ENCODE measurements around the gene ADAM20. TPM values are rescaled to one million over a fixed set of nuclear protein-coding genes. Genes with fewer than 3 reads are reported as not detected.
"Not testable (repeated sequence)": the region's sequence is repeated elsewhere in the genome, so short reads cannot be mapped to it uniquely, and the experiment has no call there.

Gene ADAM20
- total RNA-seq = under 1 TPM; 0.08 to 0.15 TPM

GRCh38 chr14:70534904-70535303, at the start of gene ADAM20:
Gene ADAM20 (minus strand): TSS chr14:70535004. CDS start chr14:70524757, 10,247 bp downstream.
- ChIA-PET POLR2A (no interaction called here), CTCF (interaction anchor here (0.6 kb wide), 1 partner anchor 951 kb away, joined by 3 read pairs; no protein-coding TSS in a partner anchor)

GRCh38 chr14:70576891-70577290, 42.1 kb upstream of the ADAM20 start:
- POLR2A ChIA-PET = no interaction called here
- CTCF ChIA-PET = no interaction called here

GRCh38 chr14:70573050-70573449, 38.2 kb upstream of the ADAM20 start:
- POLR2A ChIA-PET = no interaction called here
- CTCF ChIA-PET = no interaction called here

GRCh38 chr14:70571139-70571538, 36.3 kb upstream of the ADAM20 start:
- POLR2A ChIA-PET = no interaction called here
- CTCF ChIA-PET = no interaction called here

- ChIA-PET CTCF (no interaction called here), POLR2A (no interaction called here)
Observed at GRCh38 chr14:70567791-70568190, 33.0 kb upstream of the ADAM20 start.

- ChIA-PET POLR2A (no interaction called here), CTCF (interaction anchor here (0.6 kb wide), 1 partner anchor 280 kb away, joined by 4 read pairs; no protein-coding TSS in a partner anchor)
Observed at GRCh38 chr14:70563869-70564268, 29.1 kb upstream of the ADAM20 start.

- POLR2A ChIA-PET = no interaction called here
- CTCF ChIA-PET = no interaction called here
Observed at GRCh38 chr14:70563417-70563816, 28.6 kb upstream of the ADAM20 start.

GRCh38 chr14:70558356-70558755, 23.6 kb upstream of the ADAM20 start:
- ChIA-PET POLR2A (no interaction called here), CTCF (interaction anchor here (1.3 kb wide), 1 partner anchor 61 kb away, joined by 3 read pairs; no protein-coding TSS in a partner anchor)

- ChIA-PET CTCF (no interaction called here), POLR2A (no interaction called here)
Observed at GRCh38 chr14:70555890-70556289, 21.1 kb upstream of the ADAM20 start.

GRCh38 chr14:70538087-70538486, 3.3 kb upstream of the ADAM20 start:
- CTCF ChIA-PET = no interaction called here
- POLR2A ChIA-PET = no interaction called here

- POLR2A ChIA-PET = no interaction called here
- CTCF ChIA-PET = interaction anchor here (0.6 to 0.7 kb wide), 2 partner anchors 10 to 1134 kb away, joined by 4 read pairs; no protein-coding TSS in a partner anchor
Observed at GRCh38 chr14:70536830-70537229, 2.0 kb upstream of the ADAM20 start.

GRCh38 chr14:70530417-70530816, 4.4 kb downstream of the ADAM20 start:
- CTCF ChIA-PET = interaction anchor here (1.1 kb wide), 1 partner anchor 133 kb away, joined by 3 read pairs; no protein-coding TSS in a partner anchor
- POLR2A ChIA-PET = no interaction called here

GRCh38 chr14:70527501-70528105, 7.2 kb downstream of the ADAM20 start:
- ChIA-PET POLR2A (no interaction called here), CTCF (interaction anchor here (0.5 kb wide), 1 partner anchor 9 kb away, joined by 4 read pairs; no protein-coding TSS in a partner anchor)

- ChIA-PET CTCF (no interaction called here), POLR2A (no interaction called here)
Observed at GRCh38 chr14:70525691-70526090, 9.1 kb downstream of the ADAM20 start.

- ChIA-PET CTCF (no interaction called here), POLR2A (no interaction called here)
Observed at GRCh38 chr14:70515811-70516210, 19.0 kb downstream of the ADAM20 start.

- POLR2A ChIA-PET = no interaction called here
- CTCF ChIA-PET = no interaction called here
Observed at GRCh38 chr14:70514168-70515069, 20.4 kb downstream of the ADAM20 start.

- CTCF ChIA-PET = no interaction called here
- POLR2A ChIA-PET = no interaction called here
Observed at GRCh38 chr14:70498191-70498590, 36.6 kb downstream of the ADAM20 start.

- ChIA-PET POLR2A (no interaction called here), CTCF (no interaction called here)
Observed at GRCh38 chr14:70489579-70490200, 45.1 kb downstream of the ADAM20 start.

GRCh38 chr14:70477356-70478105, 57.3 kb downstream of the ADAM20 start:
- POLR2A ChIA-PET, CTCF ChIA-PET: not testable (repeated sequence)

GRCh38 chr14:70475459-70475858, 59.3 kb downstream of the ADAM20 start:
- CTCF ChIA-PET, POLR2A ChIA-PET: not testable (repeated sequence)

Data from activated CD8-positive, alpha-beta memory T cell treated with anti-CD3 and anti-CD28 coated beads for 36 hours (primary cell).